Stimulated activated CD4-positive, alpha-beta T cell treated with anti-CD3 and anti-CD28 coated beads, Interleukin-15, amount 100 ng/mL, for 24 hours (primary cell): ENCODE measurements around the gene TBC1D22A.

Experiments
- DNase-seq: peaks from one replicate; pipeline ENCODE4 v3.0.0-alpha.2; 2020

Gene TBC1D22A

GRCh38 chr22:46843821-46844255 is 81.4 kb downstream of the TBC1D22A start:
- DNase-seq, result no peak

- no peak for DNase-seq
Observed at GRCh38 chr22:46844606-46845210, 82.3 kb downstream of the TBC1D22A start.

GRCh38 chr22:46845296-46846149 is 83.1 kb downstream of the TBC1D22A start:
- no peak for DNase-seq

- DNase-seq, result peak; percentile 24
Observed at GRCh38 chr22:46846150-46846831, 83.8 kb downstream of the TBC1D22A start.

- no peak for DNase-seq
Observed at GRCh38 chr22:46846832-46847355, 84.4 kb downstream of the TBC1D22A start.

GRCh38 chr22:46848197-46848596 is 85.7 kb downstream of the TBC1D22A start:
- no peak for DNase-seq

GRCh38 chr22:46849101-46849500 is 86.7 kb downstream of the TBC1D22A start:
- no peak for DNase-seq

GRCh38 chr22:46849951-46850350 is 87.5 kb downstream of the TBC1D22A start:
- no peak for DNase-seq

- no peak for DNase-seq
Observed at GRCh38 chr22:46851311-46851710, 88.9 kb downstream of the TBC1D22A start.

- no peak for DNase-seq
Observed at GRCh38 chr22:46851941-46852340, 89.5 kb downstream of the TBC1D22A start.

GRCh38 chr22:46852771-46853170 is 90.3 kb downstream of the TBC1D22A start:
- DNase-seq, result no peak

- DNase-seq, result no peak
Observed at GRCh38 chr22:46853191-46853590, 90.7 kb downstream of the TBC1D22A start.

- no peak for DNase-seq
Observed at GRCh38 chr22:46854125-46854870, 91.8 kb downstream of the TBC1D22A start.

- DNase-seq, result no peak
Observed at GRCh38 chr22:46855681-46856080, 93.2 kb downstream of the TBC1D22A start.

GRCh38 chr22:46856661-46857060 is 94.2 kb downstream of the TBC1D22A start:
- no peak for DNase-seq

GRCh38 chr22:46857142-46857884 is 94.9 kb downstream of the TBC1D22A start:
- no peak for DNase-seq

- DNase-seq, result no peak
Observed at GRCh38 chr22:46857885-46858143, 95.4 kb downstream of the TBC1D22A start.

- no peak for DNase-seq
Observed at GRCh38 chr22:46858181-46858771, 95.8 kb downstream of the TBC1D22A start.

GRCh38 chr22:46860562-46860961 is 98.1 kb downstream of the TBC1D22A start:
- no peak for DNase-seq

GRCh38 chr22:46861468-46862367 is 99.3 kb downstream of the TBC1D22A start:
- no peak for DNase-seq
